Left ventricle myocardium superior (tissue), 1 donor: ENCODE data around the gene LIX1. TPM values are rescaled to one million over a fixed set of nuclear protein-coding genes. Genes with fewer than 3 reads are reported as not detected.
"Not testable (repeated sequence)": the region's sequence is repeated elsewhere in the genome, so short reads cannot be mapped to it uniquely, and the experiment has no call there.

Source experiments
- ATAC-seq: fragments of 200-7000 bp; cut with Tn5 transposase; one replicate; pipeline ENCODE4 v1.9.1; 2020; ENCODE audit warnings: mild to moderate bottlenecking, moderate library complexity
- DNase-seq: peaks from one replicate; pipeline ENCODE4 v3.0.0-alpha.2; 2020
- intact Hi-C: fragments of 100-400 bp; cut with micrococcal nuclease; formaldehyde crosslinking; loops from one replicate; pipeline ENCODE4 v1.11.0; 2022
- total RNA-seq: library from RNA; stranded (reverse); fragmentation: NEBNext Ultra II Directional; extraction: Animal tissue kit (Norgen Biotek cat#: 25700); gene quantifications from one replicate; pipeline ENCODE4 v1.2.1, GENCODE V29; 2021
- donor health status: DM: no; HTN: yes; CAD: no; lungs with severe emphysema.

Gene LIX1
- total RNA-seq, 1 donor from 2014 or later, result not detected

GRCh38 chr5:97087138-97087537 lies 55.3 kb downstream of the LIX1 start:
- DNase-seq (no peak), ATAC-seq (no peak)
- intact Hi-C loops, result no loop called here

DNA sequence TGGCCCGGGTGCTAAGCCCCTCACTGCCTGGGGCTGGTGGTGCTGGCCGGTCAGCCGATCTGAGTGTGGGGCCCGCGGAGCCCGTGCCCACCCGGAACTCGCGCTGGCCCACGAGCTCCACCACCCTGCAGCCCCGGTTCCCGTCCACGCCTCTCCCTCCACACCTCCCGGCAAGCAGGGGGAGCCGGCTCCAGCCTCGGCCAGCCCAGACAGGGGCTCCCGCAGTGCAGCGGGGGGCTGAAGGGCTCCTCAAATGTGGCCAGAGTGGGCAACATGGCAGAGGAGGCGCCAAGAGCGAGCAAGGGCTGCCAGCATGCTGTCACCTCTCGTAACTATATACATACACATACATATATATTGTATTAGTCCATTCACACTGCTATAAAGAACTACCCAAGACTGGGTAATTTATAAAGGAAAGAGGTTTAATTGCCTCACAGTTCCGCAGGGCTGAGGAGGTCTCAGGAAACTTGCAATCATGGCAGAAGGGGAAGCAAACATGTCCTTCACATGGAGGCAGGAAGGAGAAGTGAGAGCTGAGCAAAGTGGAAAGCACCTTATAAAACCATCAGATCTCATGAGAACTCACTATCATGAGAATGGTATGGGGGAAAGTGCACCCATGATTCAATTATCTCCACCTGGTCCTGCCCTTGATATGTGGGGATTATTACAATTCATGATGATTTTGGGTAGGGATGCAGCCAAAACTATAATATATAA lies 56.8 kb downstream of the LIX1 start:
- intact Hi-C loops, result no loop called here
- DNase-seq (no peak), ATAC-seq (no peak)

DNA sequence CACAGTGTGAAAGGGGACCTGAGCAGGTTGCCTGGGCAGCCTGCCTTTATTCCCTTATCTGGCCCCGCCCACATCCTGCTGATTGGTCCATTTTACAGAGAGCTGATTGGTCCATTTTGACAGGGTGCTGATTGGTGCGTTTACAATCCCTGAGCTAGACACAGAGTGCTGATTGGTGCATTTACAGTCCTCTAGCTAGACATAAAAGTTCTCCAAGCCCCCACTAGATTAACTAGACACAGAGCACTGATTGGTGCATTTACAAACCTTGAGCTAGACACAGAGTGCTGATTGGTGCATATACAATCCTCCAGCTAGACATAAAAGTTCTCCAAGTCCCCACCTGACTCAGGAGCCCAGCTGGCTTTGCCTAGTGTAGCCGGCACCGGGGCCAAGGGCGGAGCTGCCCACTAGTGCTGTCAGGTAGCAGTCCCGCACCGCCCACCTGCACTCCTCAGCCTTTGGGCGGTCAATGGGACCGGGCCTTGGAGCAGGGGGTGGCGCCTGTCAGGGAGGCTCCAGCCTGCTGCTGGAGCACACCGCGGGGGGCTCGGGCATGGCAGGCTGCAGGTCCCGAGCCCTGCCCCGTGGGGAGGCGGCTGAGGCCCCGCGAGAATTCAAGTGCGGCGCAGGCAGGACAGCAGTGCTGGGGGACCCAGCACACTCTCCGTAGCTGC lies 57.5 kb downstream of the LIX1 start:
- DNase-seq, intact Hi-C loops, ATAC-seq: not testable (repeated sequence)

DNA sequence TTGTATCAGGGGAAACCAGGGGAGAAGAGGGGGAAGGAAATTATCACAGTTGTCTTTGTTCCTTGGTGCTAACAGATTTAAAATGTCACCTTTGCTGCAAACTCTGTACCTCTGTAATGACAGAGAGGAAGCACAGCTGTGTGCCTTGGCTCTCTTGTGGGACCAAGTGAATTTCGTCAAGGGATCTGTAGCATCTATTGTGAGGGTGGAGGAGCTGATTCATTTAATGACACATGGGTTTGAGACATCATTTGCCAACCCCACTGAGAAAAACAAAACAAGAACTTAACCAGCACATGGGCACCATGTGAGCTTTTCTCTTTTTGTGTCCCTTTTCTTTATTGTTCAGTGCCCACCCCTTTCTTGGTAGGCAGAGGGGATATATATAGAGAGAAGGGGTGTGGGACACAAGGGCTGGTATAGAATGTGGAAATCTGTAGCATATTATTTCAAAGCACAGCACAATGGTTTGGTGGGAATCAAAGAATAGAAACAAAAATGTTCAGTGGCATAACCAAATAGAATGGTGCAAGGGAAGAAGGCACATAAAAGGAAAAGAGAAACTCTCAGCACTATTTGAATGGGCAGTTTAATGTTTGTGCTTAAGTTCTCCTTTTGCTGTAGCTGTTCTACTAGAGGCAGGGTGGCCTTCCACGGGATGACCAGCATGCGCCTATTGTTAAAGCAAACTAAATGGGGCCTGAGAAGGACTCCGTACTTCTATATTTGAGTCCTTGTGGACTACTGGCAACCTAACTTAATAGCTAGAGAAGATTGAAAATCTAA lies 63.3 kb downstream of the LIX1 start:
- no peak for DNase-seq
- ATAC-seq, result no peak
- intact Hi-C loops, result no loop called here

DNA sequence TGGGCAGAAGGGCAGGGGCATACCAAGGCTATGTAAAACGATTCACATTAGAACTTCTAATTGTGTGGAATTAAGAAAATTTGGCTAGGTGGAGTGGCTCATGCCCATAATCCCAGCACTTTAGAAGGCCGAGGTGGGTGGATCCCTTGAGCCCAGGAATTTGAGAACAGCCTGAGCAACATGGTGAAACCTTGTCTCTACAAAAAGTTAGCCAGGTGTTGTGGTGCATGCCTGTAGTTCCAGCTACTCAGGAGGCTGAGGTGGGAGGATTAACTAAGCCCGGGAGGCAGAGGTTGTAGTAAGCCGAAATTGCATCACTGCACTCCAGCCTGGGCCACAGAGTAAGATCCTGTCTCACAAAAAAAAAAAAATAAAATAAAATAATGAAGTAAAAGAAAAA lies 65.2 kb downstream of the LIX1 start:
- DNase-seq (no peak), ATAC-seq (no peak)
- intact Hi-C loops, result no loop called here

DNA sequence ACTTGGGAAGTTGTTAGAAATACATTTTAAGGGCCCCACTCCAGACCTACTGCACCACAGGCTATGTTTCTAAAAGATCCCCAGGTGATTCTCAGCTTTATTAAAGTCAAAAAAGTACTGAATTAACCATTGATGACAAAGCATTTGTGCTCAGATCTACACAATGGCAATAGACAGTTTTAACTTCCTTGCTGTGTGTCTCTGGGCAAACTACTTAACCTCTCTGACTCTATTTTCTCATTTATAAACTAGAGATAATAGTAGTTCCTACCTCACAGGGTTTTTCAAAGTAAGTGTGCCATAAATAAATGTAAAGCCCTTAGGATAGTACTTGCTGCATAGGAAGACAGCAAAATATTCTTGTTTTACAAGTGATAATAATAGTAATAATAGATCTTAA lies 66.3 kb downstream of the LIX1 start:
- no peak for ATAC-seq
- no peak for DNase-seq
- intact Hi-C loops, result no loop called here

DNA sequence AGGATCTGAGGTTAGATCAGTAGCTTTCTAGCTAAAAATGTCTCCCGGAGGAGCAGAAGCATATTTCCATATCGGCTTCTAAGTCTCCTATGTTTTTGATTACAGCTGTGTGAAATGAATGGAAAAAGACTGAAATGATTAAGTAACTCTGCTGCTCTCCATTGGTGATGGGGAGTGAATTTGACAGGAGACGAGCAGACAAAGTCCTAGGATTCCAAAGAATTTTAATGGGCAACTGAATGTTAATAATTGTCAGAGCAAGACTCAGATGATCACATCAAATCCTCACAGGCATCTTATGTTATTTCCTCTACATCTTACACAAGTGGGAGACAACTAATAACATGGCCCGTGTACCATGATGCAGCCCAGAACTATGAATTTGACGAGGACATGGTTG lies 66.8 kb downstream of the LIX1 start:
- no peak for ATAC-seq
- DNase-seq, result no peak
- intact Hi-C loops, result no loop called here

DNA sequence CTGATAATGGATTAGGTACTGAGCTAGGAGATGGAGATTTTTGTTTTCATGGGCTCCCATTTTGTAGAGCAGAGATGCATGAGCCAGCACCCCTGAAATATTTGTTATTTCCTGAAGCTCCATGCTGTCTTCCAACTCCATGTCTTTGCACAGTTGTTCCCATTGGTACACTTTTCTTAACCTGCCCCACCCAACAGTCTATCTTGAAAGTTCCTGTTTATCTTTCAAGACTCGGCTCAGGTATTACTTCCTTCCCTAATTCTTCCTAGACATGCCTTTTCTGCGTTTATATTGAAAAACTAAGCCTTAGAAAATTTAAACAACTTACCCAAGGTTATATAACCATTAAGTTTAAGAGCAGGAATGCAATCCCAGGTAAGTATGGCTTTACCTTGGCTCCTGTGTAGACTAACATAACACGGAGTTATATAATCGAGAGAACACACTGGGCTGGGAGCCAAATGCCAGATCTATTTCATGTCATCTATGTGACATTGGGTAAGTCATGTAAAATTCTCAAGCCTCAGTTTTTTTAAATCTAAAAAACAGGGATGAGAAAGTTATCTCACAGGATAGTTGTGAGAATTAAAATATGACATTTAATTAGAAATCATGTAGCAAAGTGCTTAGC lies 67.4 kb downstream of the LIX1 start:
- intact Hi-C loops, result no loop called here
- DNase-seq (no peak), ATAC-seq (no peak)

DNA sequence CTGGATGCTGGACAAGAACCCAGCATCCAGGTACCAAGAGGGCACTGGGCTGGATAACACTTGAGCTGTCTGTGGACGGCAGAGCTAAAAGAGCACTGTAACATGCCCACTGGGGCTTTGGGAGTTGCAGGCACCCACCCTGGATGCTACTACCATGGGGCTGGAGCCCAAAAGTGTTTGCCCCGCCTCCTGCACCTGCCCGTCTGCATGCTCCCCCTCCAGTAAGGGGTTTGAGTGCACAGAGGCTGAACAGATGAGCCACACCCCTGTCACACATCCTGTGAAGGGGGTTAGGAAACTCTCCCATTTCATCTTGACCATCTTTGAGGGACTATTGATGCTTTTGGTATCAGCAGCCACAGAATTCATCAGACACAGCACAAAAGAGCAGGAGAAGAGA lies 69.0 kb downstream of the LIX1 start:
- intact Hi-C loops, result no loop called here

DNA sequence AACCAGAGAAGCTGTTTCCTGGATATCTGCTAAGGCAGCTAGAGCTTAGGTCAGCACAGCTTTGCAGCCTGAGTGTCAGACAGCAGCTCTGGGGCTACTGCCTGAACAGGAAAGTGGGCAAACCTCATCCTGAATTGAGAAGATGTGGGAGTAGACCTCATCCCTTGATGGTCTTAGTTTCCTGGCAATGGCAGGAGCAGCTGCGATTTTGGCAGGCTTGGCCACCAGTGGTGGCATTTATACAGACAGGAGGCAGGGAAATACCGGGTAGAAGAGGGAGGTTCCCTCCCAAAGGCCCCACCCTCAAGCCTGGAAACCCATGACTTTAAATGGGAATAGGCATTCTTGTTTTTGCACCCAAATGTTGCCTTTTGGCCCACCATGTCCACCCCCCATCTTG lies 69.7 kb downstream of the LIX1 start:
- intact Hi-C loops, result no loop called here
- DNase-seq, result no peak
- no peak for ATAC-seq

More for the DNA sequence above, 69.0 kb downstream of the LIX1 start:
- no peak for DNase-seq
- no peak for ATAC-seq

DNA sequence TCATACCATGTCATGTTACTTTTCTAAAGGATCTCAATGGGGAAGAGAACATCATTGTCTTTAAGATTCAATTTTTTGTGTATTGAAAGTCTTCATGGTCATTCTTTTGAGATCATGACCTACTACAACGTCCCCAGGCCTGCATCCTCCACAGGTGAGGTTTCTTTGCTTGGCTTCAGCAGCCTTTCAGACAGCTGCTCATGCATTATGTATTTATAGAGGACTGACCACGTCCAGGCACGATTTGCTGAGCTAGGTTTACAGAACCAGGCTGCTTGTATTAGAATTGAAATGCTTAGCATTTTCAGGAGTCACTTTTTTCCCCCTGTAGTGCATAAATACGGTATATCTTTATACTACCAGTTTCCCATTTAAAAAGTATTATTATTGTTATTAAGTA lies 70.4 kb downstream of the LIX1 start:
- intact Hi-C loops, result no loop called here
- DNase-seq (no peak), ATAC-seq (no peak)

GRCh38 chr5:97071101-97071500 lies 71.3 kb downstream of the LIX1 start:
- no peak for ATAC-seq
- intact Hi-C loops, result no loop called here

DNA sequence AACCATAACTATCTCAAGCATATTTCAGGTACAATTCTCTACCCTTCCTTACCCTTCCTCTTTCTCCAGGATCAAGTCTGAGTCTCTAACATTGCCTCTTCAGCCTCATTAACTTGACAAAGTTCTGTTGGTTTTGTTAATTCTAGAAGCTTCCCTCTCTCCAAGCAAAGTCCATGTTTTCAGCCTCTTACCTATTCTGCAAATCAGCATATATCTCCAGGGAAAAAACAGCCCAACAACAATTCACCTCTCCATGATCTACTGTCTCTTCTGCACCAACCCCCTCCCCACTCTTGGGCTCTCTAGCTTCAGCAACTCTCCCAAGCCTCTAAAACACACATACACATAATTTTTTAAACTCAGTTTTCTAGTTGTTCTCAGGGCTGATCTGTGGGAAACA lies 72.2 kb downstream of the LIX1 start:
- no peak for DNase-seq
- ATAC-seq, result no peak
- intact Hi-C loops, result no loop called here

More at GRCh38 chr5:97071101-97071500, 71.3 kb downstream of the LIX1 start:
- DNase-seq, result no peak

GRCh38 chr5:97067296-97067850 lies 75.0 kb downstream of the LIX1 start:
- no peak for ATAC-seq
- intact Hi-C loops, result no loop called here
- DNase-seq, result no peak

- intact Hi-C loops, result no loop called here
- ATAC-seq, result no peak
Observed at GRCh38 chr5:97065475-97065874, 76.9 kb downstream of the LIX1 start.

GRCh38 chr5:97063251-97063650 lies 79.2 kb downstream of the LIX1 start:
- DNase-seq (no peak), ATAC-seq (no peak)
- intact Hi-C loops, result no loop called here

More at GRCh38 chr5:97065475-97065874, 76.9 kb downstream of the LIX1 start:
- DNase-seq, result no peak

- no peak for DNase-seq
- intact Hi-C loops, result no loop called here
- no peak for ATAC-seq
Observed at GRCh38 chr5:97062046-97062445, 80.4 kb downstream of the LIX1 start.

GRCh38 chr5:97056263-97056662 lies 86.1 kb downstream of the LIX1 start:
- no peak for ATAC-seq

GRCh38 chr5:97049175-97049574 lies 93.2 kb downstream of the LIX1 start:
- DNase-seq, result no peak
- intact Hi-C loops, result loop anchor here (10.0 kb wide), 1 partner anchor 96 kb away; the partner anchor contains the start of gene LIX1
- ATAC-seq, result no peak

More at GRCh38 chr5:97056263-97056662, 86.1 kb downstream of the LIX1 start:
- no peak for DNase-seq
- intact Hi-C loops, result no loop called here
